GM21367 (cell line): ENCODE measurements around the gene TNS1.
A peak's percentile ranks its signal among the peaks of the same experiment; 100 is the strongest.

ENCODE experiments used
- ATAC-seq: cut with Tn5 transposase; IDR thresholded peaks from one replicate; pipeline ENCODE4 v1.9.1; 2021; ENCODE audit not compliant: unreplicated experiment

The TNS1 gene

GRCh38 chr2:218002143-218002844 lies 501 bp downstream of the TNS1 start:
- no peak for ATAC-seq

- ATAC-seq: no peak
Measured at GRCh38 chr2:218001629-218002028, 1.2 kb downstream of the TNS1 start.

- no peak for ATAC-seq
Measured at GRCh38 chr2:218000136-218000535, 2.7 kb downstream of the TNS1 start.

- ATAC-seq: no peak
Measured at GRCh38 chr2:217999595-217999959, 3.2 kb downstream of the TNS1 start.

- ATAC-seq: no peak
Measured at GRCh38 chr2:217998926-217999594, 3.7 kb downstream of the TNS1 start.

- ATAC-seq: no peak
Measured at GRCh38 chr2:217997510-217997909, 5.3 kb downstream of the TNS1 start.

GRCh38 chr2:217996361-217996760 lies 6.4 kb downstream of the TNS1 start:
- ATAC-seq: no peak

- no peak for ATAC-seq
Measured at GRCh38 chr2:217995731-217996231, 7.0 kb downstream of the TNS1 start.

- no peak for ATAC-seq
Measured at GRCh38 chr2:217994776-217995274, 8.0 kb downstream of the TNS1 start.

GRCh38 chr2:217993817-217994463 lies 8.9 kb downstream of the TNS1 start:
- no peak for ATAC-seq

GRCh38 chr2:217993138-217993537 lies 9.7 kb downstream of the TNS1 start:
- ATAC-seq: no peak

- ATAC-seq: no peak
Measured at GRCh38 chr2:217992061-217992460, 10.7 kb downstream of the TNS1 start.

- no peak for ATAC-seq
Measured at GRCh38 chr2:217990791-217991465, 11.9 kb downstream of the TNS1 start.

GRCh38 chr2:217990389-217990788 lies 12.4 kb downstream of the TNS1 start:
- ATAC-seq: no peak

- no peak for ATAC-seq
Measured at GRCh38 chr2:217989221-217989948, 13.4 kb downstream of the TNS1 start.

GRCh38 chr2:217988840-217989204 lies 14.0 kb downstream of the TNS1 start:
- ATAC-seq: peak; percentile 14

- peak; percentile 53 for ATAC-seq
Measured at GRCh38 chr2:217988014-217988839, 14.6 kb downstream of the TNS1 start.

GRCh38 chr2:217987391-217987790 lies 15.4 kb downstream of the TNS1 start:
- no peak for ATAC-seq

- no peak for ATAC-seq
Measured at GRCh38 chr2:217986256-217986961, 16.4 kb downstream of the TNS1 start.
